ENCODE measurements around the gene MAP3K14.

Gene MAP3K14

GRCh38 chr17:45338023-45338781, 21.4 kb upstream of the MAP3K14 start:
- TF ChIP-seq, protein P1, sequence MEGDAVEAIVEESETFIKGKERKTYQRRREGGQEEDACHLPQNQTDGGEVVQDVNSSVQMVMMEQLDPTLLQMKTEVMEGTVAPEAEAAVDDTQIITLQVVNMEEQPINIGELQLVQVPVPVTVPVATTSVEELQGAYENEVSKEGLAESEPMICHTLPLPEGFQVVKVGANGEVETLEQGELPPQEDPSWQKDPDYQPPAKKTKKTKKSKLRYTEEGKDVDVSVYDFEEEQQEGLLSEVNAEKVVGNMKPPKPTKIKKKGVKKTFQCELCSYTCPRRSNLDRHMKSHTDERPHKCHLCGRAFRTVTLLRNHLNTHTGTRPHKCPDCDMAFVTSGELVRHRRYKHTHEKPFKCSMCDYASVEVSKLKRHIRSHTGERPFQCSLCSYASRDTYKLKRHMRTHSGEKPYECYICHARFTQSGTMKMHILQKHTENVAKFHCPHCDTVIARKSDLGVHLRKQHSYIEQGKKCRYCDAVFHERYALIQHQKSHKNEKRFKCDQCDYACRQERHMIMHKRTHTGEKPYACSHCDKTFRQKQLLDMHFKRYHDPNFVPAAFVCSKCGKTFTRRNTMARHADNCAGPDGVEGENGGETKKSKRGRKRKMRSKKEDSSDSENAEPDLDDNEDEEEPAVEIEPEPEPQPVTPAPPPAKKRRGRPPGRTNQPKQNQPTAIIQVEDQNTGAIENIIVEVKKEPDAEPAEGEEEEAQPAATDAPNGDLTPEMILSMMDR (IDR thresholded peaks at IDR 0.05; ENCODE audit: low read depth, low read length), result no peak
- no peak for DNase-seq (ENCODE audit: extremely low read depth, low read depth)

DNA sequence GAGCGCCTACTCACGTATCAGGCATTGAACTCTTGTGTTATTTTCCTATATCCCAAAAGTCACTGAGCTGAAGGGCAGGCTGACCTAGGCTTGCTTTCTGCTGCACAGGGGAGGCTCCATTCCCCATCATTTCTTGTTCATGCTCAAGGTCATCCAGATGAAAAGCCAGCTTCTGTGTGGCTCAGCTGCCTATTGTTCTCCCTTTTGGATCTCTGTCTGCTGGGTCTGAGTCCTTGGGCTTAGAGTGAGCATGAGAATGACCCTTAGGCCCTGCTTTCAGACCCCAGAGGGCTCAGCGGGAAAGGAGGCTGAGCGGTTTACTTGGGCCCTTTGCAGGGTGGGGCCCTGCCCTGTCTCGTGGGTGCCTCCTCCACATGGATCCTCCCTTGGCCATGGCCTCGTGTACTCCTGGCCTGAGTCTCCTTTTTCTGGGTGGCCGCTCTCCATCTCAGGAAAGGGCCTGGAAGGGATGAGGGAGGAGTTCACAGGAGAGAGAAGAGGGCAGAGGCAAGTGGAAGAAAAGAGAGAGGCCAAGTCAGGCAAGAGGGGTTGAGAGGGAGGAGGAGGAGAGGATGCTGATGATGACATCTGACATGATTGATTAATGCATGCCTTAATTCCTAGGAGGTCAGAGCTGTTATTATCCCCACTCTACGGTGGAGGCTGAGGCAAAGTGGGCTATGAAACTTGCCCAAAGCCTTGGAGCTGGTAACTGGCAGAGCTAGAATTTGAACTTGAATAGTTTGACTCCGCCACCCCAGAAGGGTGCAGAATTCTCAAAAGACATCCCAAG, 19.8 kb upstream of the MAP3K14 start:
- DNase-seq (ENCODE audit: extremely low read depth, low read depth), result no peak
- TF ChIP-seq, protein P1 (IDR thresholded peaks at IDR 0.05; ENCODE audit: low read depth, low read length), result no peak

DNA sequence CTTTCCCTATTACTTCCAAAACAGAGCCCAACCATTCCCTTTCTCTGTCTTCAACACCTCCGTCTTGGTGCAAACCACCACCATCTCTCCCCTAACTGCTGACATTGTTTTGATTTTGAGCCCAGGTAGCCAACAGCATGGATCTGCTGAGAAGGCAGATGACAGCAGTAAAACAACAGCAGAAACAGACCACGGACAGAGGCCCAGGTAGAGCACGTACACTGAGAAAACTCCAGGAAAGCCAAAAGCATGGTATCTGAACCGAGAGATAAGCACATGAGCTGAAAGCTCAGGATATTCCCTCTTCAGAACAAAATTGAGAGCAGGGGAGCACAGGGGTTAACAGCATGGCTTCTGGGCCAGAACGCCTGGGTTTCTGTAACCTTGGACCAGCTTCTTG, 18.9 kb upstream of the MAP3K14 start:
- no peak for DNase-seq (ENCODE audit: extremely low read depth, low read depth)
- TF ChIP-seq, protein P1 (IDR thresholded peaks at IDR 0.05; ENCODE audit: low read depth, low read length), result no peak

DNA sequence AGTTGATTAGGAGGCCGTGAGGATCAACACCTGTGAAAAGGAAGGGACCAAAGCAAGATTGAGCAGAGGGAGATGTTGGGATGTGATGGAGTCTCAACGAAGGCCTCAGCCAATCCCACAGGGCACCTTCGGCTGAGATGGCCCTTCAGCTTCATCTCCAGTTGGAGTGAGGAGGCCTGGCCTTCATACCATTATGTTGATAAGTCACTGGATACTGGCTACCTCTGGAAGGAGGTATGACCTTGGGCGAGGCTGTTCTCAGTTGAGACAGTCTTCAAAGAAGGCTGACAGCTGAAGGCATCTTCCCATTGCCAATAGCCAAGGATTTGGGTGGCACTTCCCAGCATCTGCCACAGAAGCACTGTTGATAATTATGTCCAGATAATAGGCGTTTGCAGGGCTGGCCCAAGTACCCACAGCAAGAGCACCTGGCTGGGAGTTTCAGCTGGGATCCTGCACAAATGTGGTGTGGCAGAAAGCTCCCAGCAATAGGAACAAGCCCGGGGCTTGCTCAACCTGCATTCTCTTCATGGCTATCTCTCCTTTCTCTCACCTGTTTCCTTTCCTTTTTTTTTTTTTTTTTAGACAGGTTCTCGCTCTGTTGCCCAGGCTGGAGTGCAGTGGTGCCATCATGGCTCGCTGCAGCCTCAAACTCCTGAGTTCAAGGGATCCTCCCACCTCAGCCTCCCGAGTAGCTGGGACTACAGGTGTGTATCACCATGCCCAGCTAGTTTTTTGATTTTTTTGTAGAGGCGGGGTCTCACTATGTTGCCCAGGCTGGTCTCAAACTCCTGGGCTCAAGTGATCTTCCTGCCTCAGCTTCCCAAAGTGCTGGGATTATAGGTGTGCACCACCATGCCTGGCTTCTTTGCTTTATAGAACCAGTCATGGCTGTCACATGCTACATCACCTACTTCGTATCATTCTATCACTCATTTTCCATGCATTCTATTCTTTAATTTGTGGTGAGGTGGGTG, 18.2 kb upstream of the MAP3K14 start:
- TF ChIP-seq, protein P1 (IDR thresholded peaks at IDR 0.05; ENCODE audit: low read depth, low read length), result no peak
- DNase-seq (ENCODE audit: extremely low read depth, low read depth), result no peak

- no peak for DNase-seq (ENCODE audit: extremely low read depth, low read depth)
- TF ChIP-seq, protein P1 (IDR thresholded peaks at IDR 0.05; ENCODE audit: low read depth, low read length), result no peak
Measured at GRCh38 chr17:45334231-45334630, 17.4 kb upstream of the MAP3K14 start.

DNA sequence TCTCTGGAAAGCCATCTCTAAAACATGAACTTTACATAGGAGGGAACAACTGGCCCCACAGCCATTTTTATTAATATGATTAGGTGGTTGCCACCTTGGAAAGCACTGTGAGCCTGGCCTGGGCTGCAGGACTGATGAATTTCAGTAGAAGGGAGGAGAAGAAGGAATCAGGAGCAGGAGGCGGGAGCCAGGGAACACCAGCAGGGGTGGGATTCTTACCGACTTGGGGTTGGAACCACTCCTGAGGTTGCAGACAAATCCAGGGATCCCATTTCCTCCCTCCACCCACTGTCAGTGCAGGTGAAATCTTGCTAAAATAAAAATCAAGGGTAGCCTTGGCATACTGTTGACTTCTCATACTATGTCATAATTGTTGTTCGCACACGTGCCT, 16.9 kb upstream of the MAP3K14 start:
- TF ChIP-seq, protein P1 (IDR thresholded peaks at IDR 0.05; ENCODE audit: low read depth, low read length), result no peak
- no peak for DNase-seq (ENCODE audit: extremely low read depth, low read depth)
